ENCODE measurements around the gene EML4.

The EML4 gene

DNA sequence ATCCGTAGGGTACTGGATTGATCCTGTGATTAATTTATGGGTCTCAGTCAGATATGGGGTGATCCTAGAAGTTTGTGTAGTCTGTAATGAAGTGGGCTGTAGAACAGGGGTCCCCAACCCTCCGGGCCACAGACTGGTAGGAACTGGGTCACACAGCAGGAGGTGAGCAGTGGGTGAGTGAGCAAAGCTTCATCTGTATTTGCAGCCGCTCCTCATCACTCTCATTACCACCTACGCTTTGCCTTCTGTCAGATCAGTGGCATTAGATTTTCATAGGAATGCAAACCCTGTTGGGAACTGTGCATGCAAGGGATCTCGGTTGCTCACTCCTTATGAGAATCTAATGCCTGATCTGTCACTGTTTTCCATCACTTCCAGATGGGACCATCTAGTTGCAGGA is 48.8 kb downstream of the EML4 start:
- H3K4me3 ChIP-seq (ENCODE audit: low read length) = no peak overlapping the region
- DNase-seq (ENCODE audit: low read depth) = no peak
- TF ChIP-seq, protein P1, sequence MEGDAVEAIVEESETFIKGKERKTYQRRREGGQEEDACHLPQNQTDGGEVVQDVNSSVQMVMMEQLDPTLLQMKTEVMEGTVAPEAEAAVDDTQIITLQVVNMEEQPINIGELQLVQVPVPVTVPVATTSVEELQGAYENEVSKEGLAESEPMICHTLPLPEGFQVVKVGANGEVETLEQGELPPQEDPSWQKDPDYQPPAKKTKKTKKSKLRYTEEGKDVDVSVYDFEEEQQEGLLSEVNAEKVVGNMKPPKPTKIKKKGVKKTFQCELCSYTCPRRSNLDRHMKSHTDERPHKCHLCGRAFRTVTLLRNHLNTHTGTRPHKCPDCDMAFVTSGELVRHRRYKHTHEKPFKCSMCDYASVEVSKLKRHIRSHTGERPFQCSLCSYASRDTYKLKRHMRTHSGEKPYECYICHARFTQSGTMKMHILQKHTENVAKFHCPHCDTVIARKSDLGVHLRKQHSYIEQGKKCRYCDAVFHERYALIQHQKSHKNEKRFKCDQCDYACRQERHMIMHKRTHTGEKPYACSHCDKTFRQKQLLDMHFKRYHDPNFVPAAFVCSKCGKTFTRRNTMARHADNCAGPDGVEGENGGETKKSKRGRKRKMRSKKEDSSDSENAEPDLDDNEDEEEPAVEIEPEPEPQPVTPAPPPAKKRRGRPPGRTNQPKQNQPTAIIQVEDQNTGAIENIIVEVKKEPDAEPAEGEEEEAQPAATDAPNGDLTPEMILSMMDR (conservative IDR thresholded peaks at IDR 0.05; ENCODE audit: low read length) = no peak

DNA sequence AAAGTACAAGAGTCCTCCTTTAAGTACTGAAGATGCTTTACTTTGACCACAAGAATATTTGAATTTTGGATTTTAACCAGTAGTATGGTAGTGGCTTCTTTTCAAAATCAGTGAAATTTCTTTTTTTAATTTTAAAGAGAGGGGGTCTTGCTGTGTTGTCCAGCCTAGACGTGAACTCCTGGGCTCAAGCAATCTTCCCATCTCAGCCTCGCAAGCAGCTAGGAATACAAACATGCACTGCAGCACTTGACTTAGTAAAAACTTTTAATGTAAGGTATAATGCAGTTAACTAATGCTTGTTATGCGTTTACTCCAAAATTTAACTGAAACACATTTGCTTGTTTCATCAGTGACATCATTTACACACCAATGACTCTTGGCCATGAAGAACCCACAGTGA is 49.6 kb downstream of the EML4 start:
- TF ChIP-seq, protein P1 (conservative IDR thresholded peaks at IDR 0.05; ENCODE audit: low read length) = no peak
- no peak for DNase-seq (ENCODE audit: low read depth)

DNA sequence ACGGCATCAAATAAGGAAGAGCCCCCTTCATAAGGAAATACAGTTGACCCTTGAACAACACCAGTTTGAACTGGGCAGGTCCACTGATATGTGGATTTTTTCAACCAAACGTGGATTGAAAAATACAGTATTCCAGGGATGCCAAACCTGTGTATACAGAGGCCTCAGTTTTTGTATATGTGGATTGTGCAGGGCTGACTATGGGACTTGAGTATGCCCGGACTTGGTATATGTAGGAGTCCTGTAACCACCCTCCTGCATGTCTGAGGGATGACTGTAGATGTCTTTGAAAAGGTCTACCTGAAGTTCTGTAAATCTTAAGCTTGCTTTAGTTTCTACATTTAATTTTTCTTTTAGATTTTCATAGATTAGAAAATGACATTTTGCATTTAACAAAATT is 50.0 kb downstream of the EML4 start:
- DNase-seq (ENCODE audit: low read depth) = no peak
- H3K4me3 ChIP-seq (ENCODE audit: low read length) = no peak overlapping the region
- TF ChIP-seq, protein P1 (conservative IDR thresholded peaks at IDR 0.05; ENCODE audit: low read length) = no peak

More for the DNA sequence above, 49.6 kb downstream of the EML4 start:
- no peak overlapping the region for H3K4me3 ChIP-seq (ENCODE audit: low read length)

DNA sequence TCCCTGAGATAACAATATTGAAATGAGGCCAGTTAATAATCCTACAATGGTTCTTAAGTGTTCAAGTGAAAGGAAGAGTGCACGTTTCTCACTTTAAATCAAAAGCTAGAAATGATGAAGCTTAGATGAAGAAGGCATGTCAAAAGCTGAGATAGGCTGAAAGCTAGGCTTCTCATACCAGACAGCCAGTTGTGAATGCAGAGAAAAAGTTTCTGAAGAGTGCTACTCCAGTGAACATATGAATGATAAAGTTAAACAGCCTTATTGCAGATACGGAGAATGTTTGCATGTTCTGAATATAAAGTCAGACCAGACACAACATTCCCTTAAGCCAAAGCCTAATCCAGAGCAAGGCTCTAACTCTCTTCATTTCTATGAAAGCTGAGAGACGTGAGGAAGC is 51.4 kb downstream of the EML4 start:
- H3K4me3 ChIP-seq (ENCODE audit: low read length) = no peak overlapping the region
- TF ChIP-seq, protein P1 (conservative IDR thresholded peaks at IDR 0.05; ENCODE audit: low read length) = no peak
- DNase-seq (ENCODE audit: low read depth) = no peak

DNA sequence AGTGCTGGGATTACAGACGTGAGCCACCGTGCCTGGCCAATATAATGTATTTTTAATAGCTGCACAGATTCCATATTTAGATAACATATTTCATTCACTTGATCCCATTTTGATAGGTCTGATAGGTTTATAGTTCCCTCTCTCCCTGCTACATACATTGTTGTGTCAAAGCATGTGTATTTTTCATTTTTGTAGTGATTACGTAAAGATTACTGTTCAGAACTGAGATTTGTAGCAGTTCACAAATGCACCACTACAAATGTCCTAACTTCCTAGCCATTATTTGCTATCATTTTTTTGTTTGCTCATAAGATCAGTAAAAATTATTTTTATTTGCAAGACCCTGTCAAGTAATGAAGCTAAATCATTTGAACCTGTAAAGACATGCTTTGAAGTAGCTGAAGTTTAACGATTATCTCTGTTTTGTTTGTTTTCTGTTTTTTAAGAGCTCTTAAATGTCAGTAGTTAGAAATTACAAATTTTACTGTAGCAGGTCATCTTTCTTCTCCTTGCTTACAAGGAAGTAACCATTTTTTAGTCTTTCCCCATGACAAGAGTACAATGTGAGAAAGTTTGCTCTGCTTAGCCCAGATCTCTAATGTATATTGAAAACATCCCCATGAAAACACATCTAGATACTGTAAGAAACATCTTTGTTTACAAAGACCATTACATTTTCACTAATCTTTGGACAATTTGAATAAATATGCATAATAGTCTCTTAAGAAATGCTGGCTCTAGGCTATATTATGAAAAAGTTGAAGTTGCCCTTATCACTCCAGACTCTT is 54.1 kb downstream of the EML4 start:
- no peak for DNase-seq (ENCODE audit: low read depth)
- H3K4me3 ChIP-seq (ENCODE audit: low read length) = no peak overlapping the region
- TF ChIP-seq, protein P1 (conservative IDR thresholded peaks at IDR 0.05; ENCODE audit: low read length) = no peak

DNA sequence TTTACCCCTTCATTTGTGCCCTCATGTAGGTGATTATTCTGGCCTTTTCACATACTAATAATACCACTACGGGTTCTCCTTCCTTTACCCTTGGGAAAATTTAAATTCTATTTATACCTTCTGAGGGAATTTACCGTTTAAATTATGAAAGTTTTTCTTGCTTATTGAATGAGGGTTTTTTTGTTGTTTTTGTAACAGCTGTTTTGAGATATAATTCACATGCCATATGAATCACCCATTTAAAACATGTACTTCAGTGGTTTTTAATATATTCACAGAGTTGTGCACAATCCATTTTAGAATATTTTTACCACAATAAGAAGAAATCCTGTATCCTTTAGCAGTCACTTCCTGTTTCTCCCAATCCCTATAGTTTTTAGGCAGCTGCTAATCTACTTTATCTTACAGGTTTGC is 54.7 kb downstream of the EML4 start:
- no peak overlapping the region for H3K4me3 ChIP-seq (ENCODE audit: low read length)
- peak; percentile 61 for DNase-seq (ENCODE audit: low read depth)
- TF ChIP-seq, protein P1 (conservative IDR thresholded peaks at IDR 0.05; ENCODE audit: low read length) = no peak

DNA sequence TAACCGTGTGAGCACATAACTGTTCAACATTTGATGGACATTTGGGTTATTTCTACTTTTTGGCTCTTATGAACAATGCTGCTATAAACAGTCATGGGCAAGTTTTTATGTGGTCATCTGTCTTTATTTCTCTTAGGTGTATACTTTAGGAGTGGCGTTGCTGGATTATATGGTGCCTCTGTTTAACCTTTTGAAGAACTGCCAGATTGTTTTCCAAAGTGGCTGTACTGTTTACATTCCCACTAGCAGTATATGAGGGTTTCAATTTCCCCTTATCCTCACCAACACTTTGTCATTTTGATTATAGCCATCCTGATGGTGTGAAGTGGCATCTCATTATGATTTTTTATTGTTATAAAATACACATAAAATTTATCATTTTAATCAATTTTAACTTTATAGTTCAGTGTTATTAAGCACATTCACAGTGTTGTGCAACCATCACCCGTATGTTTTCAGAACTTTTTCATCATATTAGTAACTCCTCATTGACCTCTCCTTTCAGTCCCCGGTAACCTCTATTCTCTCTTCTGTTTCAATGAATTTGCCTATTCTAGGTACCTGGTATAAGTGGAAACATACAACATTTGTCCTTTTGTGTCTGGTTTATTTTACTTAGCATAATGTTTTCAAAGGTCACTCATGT is 55.4 kb downstream of the EML4 start:
- DNase-seq (ENCODE audit: low read depth) = no peak
- TF ChIP-seq, protein P1 (conservative IDR thresholded peaks at IDR 0.05; ENCODE audit: low read length) = no peak
- H3K4me3 ChIP-seq (ENCODE audit: low read length) = no peak overlapping the region
